ENCODE measurements around the gene ZNF267.
A peak's percentile ranks its signal among the peaks of the same experiment; 100 is the strongest.
"Not testable (repeated sequence)": the region's sequence is repeated elsewhere in the genome, so short reads cannot be mapped to it uniquely, and the experiment has no call there.

The ZNF267 gene

DNA sequence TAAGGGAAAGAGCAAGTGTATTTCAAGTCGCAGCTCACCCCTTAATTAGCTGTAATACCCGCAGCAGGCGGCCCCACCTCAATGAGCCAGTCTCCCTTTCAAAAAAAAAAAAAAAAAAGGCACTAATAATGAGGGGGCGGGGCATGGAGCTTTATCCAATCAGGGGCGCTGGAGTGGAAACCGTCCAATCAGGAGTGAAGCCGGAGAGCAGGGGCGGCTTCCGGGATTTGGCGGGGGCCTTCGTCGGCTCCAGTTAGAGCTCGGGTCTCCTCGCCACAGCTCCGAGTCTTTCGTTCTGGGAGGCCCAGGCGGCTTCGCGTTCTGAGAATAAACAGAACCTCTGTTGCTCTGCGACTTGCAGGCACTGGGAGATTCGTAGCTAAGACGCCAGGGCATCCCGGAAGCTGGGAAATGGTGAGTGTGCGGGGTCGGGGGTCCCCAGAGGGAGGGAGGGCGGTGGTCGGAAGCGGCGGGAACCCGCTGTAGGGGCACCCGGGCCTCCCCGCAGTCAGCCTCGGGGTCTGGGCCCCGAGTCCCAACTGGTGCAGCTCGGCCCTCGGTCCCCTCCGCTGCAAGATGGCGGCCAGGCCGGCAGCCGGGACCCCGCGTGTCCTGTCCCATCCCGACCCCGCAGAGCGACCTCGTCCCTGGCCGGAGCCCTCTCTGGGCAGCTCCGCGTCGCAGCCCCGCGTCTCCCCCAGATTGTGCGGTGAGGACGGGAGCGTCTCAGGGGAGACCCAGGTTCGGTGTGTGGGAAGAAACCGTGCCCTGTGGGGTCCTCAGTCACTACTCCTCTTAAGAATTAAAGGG is at the start of gene ZNF267:
Gene ZNF267 (plus strand): TSS at position 252 of the 810 bp plus-strand sequence. CDS start 160 bp downstream, at position 412.
- DNase-seq (ENCODE audit: low read depth in 2 of 2) = peak; percentile 89 to 91

DNA sequence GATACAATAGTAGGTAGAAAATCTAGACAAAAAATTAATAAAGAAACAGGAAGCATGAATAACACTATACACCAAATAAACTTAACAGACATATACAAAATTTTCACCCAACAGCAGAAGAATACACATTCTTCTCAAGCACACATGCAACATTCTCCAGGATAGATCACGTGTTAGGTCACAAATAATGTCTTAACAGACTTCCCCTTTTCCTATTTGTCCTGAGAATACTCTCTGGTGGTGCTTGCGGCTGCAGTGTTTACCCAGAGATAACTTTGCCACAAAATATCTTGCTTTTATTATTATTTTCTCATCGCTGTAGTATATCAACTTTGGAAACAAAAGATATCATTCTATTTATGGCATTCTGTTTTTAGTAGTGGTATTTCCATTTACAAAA is 40.6 kb upstream of the ZNF267 start:
- no peak for DNase-seq (ENCODE audit: low read depth in 2 of 2)

DNA sequence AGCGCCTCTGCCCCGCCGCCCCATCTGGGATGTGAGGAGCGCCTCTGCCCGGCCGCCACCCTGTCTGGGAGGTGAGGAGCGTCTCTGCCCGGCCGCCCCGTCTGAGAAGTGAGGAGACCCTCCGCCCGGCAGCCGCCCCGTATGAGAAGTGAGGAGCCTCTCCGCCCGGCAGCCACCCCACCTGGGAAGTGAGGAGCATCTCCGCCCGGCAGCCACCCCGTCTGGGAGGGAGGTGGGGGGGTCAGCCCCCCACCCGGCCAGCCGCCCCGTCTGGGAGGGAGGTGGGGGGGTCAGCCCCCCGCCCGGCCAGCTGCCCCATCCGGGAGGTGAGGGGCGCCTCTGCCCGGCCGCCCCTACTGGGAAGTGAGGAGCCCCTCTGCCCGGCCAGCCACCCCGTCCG is 37.2 kb upstream of the ZNF267 start:
- DNase-seq (ENCODE audit: low read depth in 2 of 2) = not testable (repeated sequence)

DNA sequence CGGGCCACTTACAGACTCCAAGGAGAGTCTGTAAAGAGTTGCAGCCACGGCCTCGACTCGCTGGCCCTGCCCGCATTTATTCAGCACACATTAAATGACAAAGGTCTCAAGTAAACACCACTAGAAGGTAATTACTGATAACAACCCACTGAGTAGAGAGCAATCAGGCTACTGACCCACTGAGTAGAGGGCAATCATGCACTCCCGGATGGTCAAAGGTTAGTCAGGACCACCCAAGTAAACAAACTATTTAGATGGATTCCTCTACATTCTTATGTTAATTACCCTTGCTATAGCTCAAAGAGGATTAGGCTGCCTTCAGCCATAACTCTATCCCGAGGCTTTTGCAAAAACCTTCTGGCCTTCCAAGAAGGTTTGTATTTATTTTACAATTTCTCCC is 30.7 kb upstream of the ZNF267 start:
- no peak for DNase-seq (ENCODE audit: low read depth in 2 of 2)

DNA sequence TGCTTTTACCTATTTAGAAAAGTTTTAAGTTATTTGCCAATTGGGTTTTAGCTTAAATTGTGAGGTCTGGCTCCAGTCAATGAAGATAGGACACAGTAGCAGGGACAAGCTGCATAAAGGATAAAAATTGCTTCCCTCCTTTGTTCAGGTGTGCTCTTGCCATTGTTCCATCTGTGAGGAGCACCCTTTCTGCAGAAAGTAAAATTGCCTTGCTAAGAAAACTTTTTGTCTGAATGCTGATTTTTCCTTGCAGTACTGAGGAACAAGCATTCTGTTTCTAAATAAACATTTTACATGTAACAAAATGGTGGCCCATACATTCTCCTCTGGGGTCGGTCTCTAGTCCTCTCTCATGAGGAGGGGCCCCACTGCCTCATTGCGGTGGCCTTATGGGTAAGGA is 25.0 kb upstream of the ZNF267 start:
- not testable (repeated sequence) for DNase-seq (ENCODE audit: low read depth in 2 of 2)

DNA sequence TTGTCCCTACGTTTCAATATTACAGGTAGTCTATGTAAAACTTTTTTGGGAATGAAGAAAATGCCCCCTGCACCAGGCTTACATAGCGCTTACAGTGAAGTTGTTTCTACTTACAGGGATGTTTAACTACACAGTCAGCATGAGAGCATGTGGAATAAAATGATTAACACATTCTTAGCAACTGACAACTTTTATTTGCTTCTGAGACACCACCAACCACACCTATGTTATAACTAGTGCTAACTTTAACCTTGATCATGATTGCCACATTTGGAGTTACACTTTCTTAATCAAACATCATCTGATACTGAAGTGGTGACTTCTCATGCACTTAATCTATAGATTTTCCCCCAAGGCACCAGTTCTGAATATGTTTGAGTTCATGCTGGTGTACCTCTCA is 20.3 kb upstream of the ZNF267 start:
- no peak for DNase-seq (ENCODE audit: low read depth in 2 of 2)

DNA sequence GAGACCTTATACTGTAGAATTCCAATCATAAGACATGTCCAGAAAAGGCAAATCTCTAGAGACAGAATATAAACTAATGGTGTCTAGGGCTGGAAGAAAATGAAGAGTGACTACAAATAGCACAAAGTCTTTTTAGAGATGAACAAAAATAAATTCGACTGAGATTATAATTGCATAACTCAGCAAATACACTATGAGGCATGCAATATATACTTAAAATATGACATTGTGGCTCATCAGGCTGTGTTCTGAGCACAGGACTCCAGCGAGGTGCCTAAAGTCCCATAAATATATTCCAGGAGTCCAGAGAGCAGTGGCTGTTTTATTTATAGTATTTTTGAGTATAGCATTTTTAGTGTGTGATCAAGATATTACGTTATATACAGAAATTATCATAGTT is 13.1 kb upstream of the ZNF267 start:
- DNase-seq (ENCODE audit: low read depth in 2 of 2) = no peak

DNA sequence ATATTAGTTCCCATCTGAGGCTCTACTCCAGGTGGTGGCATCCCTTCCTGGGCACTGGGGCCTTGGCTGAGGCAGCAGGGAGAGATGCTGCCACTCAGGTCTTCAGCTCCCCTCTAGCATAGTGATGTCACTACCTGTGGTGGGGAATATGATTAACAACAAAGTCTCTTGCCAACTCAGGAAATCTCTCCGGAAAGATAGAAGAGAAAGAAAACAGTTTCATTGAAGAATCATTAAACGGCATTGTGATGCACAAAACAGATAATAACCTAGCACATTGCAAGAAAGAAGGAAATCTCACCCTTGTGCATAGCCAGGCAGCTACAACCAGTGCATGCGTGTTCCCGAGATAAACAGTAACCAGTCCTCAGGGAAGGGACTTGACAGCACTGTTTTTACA is 12.2 kb upstream of the ZNF267 start:
- no peak for DNase-seq (ENCODE audit: low read depth in 2 of 2)

DNA sequence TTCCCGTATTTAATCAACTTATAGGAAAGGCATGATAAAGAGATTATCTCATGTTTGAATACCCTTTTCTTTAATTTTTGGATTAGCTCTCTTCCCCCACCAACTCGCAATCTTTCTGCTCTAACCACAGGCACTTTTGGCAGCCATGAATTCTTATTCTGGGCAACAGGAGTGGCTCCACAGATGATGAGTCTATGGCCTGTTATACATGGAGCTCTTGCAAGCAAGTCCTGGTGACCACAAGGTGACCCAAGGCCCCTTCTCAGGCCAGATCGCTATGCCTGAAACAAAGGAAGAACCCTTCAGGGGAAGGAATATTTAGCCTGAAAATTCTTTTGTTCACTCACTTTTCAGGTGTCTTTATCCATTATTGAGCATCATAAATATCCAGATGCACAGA is 10.8 kb upstream of the ZNF267 start:
- DNase-seq (ENCODE audit: low read depth in 2 of 2) = no peak

DNA sequence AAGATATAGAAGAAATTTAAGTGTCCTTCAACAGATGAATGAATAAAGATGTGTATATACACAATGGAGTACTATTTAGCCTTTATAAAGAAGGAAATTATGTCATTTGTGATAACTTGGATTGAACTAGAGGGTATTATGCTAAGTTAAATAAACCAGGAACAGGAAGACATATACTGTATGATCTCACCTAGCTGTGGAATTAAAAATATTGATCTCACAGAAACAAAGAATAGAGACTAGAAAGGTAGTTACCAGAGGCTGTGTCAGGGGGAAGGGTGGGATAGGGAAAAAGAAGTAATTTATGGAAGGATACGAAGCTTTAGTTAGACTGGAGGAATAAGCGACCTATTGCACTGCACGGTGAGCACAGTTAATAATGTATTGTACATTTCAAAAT is 5.4 kb upstream of the ZNF267 start:
- DNase-seq (ENCODE audit: low read depth in 2 of 2) = no peak

DNA sequence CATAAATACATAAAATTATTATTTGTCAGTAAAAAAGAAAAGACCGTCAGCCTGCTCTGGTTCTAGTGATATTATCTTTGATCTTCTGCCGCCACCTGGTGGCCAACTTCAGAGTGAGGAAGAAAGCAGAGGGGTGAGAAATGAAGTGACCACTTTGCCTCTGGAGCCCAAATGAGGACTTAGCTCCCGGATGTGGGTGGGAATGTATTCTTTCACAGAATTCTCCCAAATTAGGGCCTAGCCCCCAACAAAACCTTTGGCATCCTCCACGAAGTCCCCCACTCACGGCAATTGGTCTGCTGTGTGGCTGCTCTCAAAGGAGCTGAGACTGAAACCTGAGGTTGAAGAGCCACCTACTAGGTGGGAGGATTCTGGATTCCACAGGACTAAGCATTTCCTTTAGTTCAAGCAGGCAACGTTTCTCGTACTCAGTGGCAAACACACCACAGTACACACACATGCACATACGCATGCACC is 4.9 kb upstream of the ZNF267 start:
- peak; percentile 75 to 79 for DNase-seq (ENCODE audit: low read depth in 2 of 2)

DNA sequence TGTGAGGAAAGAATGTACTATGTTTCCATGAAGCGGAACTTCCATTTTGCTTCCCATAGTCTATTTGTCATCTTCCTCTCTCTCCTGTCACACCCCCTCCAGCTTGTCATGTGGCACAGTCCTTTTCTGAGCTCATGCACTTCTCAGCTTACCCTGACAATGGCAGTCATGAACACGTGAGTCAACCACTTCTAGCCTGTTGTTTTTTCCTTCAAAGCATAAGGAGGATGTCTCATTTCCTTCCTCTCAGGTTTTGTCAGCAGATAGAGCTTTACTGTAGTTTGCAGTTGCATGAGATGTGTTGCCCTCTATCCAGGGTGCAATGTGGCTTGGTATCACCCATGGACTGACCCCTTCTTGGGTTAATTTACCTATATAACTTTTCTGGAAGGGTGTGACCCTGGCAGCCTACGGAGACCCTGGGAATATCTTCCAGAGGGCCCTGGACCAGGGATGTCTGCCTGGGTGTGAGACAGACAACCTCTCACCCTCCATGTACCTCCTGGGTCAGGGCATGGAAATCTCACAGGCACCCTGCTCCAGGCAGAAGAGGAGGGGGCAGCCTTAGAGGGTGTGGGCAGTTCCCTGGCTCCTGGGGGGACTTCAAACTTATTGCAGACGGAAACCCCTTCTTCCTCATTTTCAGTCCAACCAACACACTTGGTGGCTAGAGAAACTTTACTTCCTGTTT is 4.0 kb upstream of the ZNF267 start:
- DNase-seq (ENCODE audit: low read depth in 2 of 2) = no peak

DNA sequence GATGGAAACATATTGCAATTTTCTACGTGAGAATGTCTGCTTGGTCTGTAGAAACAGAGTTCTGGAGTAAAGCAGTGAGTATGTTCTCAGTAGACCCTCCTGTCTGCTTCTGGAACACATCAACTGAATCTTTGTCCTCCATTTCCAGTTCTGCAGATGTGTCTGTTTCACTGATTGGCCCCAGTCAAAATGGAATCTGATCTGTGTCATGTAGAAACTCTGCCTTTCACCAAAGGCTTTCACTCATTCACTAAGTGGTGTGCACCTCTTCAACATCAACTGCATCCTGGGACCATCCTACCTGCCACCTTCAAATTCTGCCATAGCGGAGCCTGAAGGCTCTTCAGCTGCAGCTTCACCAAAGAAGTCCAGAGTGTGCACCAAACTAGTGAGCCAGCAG is 2.8 kb upstream of the ZNF267 start:
- no peak for DNase-seq (ENCODE audit: low read depth in 2 of 2)

DNA sequence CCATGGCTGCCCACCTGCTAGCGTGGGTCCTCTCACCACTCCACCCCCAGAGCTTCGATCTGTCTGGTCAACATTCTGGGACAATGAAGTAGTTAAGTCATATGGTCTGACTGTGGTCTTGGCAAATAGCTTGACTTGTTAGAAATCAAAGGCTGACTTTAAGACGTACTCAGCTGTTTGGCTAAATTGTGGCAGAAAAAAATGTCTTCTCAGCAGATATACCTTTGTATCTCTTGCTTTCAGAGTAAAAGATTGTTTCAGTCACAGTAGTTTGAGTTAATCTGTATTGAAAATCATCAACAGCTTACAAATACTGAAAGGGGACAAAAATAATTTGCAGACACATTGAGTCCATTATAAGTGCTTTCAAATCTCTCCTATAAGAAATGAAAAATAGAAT is 2.1 kb upstream of the ZNF267 start:
- DNase-seq (ENCODE audit: low read depth in 2 of 2) = no peak

DNA sequence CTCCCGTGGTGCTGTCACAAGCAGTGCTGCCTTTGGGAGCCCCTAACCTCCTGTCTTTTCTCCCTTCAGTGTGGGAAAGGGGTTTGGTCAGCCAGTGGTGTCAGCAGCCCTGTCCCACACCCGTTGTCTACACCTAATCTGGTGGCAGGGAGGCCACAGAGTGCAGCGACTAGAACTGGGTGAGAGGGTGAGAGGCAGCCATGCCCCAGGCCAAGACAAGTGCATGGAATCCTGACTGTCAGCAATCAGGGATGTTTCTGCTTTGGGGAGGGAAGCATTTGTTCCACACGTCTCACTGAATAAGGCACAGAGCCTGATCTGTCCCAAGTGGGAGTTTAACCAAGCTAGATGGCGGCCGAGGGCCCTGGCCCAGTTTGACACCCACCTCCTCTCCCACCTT is 1.4 kb upstream of the ZNF267 start:
- DNase-seq (ENCODE audit: low read depth in 2 of 2) = no peak

DNA sequence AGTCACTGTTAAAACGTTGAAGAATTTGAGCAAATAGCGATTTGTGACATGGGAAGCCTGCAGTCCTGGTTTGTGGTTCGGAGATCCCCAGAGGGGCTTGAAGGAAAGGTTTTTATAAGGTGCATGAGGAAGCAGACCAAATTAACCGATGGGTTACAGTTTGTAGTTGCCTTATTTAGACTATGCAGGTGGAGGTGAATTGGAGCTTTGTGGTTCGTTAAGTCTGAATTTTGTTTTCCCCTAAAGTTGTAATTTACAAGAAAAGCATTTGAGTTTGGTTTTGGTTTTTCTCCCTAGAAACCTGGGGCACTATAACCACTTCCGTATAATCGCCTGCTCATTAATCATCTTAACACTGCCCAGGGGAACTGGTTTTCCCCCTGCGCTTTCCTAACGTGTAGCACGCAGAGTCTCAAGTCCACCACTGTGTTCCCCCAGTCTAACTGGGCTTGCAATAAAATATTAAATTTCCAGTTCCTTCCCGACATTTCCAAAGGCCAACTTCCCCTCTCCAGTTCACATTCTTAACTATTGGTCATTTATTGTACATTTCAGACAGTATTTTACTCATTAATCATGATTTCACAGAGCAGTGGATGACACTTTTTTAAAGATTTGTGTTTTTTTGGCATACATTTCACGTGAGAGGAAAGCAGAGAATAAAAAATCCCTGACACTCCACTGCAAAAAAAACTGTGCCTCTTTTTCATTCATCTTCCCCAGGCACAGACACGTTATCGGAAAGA is 932 bp downstream of the ZNF267 start:
- no peak for DNase-seq (ENCODE audit: low read depth in 2 of 2)

DNA sequence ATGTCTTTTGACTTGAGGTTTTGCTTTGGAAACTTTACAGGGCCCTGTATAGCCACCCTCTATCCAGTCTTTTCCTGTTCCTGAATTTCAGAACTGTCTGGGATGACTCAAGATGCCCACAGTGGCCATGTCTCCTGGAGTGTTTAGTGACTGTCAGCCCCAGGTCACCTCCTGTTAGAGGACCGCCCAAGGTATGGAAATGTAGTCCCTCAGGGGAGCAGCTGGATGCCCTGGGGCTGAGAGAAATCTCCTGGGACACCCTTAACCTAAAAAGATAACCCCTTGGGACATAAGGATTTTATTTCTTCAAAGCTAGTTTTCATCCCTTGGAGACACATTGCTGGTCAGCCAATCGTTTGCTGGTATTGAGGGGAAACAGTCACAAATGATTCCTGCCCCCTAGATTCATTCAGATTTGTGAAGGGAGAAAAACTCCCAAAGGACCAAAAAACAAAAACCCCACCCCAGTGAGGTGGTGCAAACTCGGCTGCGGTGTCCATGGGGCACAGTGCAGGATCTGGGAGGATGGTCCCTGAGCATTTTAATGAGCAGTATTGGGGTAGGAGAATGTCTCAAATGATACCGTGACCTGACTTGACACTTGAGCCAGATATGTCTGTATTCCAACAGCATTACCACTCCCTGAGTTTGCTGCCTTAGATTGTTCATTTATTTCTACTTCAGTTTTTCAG is 1.7 kb downstream of the ZNF267 start:
- DNase-seq (ENCODE audit: low read depth in 2 of 2) = no peak

DNA sequence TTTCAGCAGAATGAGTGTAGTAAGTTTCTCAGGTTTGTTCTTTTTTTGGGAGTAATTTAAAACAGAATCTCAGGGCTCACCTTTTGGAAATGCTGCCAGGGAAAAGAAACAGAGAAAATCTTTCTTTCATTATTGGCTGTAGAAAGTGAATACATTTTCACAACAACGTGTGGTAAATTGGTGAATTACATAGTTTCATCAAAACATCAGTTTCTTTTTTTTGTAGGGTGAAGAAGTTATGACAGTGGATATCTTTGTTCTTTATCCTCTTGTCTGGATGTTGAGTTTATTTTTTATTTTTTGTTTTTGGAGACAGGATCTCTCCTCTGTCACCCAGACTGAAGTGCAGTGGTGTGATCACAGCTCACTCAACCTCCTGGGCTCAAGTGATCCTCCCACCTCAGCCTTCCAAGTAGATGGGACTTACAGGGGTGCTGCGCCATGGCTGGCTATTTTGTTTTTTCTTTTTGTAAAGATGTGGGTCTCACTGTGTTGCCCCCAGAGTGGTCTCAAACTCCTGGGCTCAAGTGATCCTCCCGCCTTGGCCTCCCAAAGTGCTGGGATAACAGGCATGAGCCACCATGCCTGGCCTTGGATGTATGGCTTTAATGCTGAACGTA is 2.4 kb downstream of the ZNF267 start:
- DNase-seq (ENCODE audit: low read depth in 2 of 2) = no peak

DNA sequence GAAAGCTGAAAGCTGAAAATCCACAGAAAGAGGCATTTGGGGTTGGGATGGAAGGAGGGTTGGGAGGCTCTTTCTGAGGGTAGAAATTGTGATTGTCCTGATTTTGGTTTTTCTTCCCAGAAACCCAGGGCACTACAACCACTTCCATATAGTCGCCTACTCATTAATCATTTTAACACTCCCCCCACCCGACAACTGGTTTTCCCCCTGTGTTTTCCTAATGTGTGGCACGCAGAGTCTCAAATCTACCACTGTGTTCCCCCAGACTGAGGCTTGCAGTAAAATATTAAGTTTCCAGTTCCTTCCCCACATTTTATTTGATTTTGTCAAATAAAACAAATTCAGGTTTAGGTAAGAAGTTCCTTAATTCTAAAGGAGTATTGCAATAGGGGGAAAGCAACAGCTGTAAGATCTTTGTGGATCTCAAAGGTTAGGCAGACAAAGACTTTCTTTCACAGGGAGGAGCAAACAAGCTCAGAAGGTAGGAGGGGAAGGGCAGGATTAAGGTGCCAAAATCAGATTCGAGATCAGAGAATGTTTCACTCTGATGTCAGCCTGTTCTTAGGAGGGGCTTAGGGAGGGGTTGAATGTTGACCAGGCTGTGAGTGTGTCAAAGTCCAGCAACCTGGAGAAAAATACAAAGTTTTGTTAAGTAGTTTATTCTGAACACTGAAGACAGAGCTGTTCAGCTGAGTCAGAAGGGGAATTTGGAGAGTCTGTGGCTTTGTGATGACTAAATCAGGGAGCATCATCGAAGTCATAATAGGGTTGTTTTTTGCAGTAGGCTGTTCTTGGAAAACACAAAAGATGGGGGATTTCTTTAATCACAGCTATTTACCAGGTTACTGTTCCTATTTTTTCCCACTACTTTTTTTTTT is 3.6 kb downstream of the ZNF267 start:
- DNase-seq (ENCODE audit: low read depth in 2 of 2) = no peak

DNA sequence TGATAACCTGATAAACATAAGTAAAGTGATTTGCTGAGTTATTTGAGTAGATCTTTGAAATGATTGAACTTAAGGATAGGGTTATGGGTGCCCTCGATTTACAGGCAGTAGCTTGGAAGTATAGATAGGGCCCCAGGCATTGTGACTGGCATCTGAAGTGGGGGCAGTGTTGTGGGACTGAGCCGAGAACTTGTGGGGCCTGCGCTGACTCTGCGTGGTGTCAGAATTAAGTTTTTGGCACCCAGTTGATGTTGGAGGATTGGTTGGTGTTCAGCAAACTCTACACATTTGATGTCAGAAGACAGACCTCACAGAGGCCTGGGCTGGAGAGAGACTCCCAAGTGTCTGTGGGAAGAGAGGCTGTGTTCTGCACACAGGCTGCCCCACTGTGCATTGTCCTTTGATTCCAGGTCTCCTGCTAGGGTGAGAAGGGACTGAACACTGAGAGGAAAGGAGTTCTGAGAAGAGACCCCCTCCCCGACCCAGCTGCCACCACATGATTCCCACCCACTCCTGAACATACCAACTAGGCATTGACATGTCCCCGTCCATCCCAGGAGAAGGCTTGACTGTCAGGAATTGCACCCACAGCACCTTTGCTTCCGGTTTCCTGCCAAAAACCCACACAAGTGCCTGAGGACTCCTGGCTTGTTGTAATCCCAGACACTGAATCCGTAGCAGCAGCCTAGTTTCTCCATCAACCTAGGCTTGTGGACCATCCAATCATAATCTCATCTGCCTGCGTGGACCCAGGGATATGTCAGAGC is 4.5 kb downstream of the ZNF267 start:
- DNase-seq (ENCODE audit: low read depth in 2 of 2) = no peak

Data from activated CD4-positive, alpha-beta T cell treated with anti-CD3 and anti-CD28 coated beads for 24 hours (primary cell).